ENCODE data around the gene MYO5C. TPM values are rescaled to one million over a fixed set of nuclear protein-coding genes. Genes with fewer than 3 reads are reported as not detected.

Gene MYO5C
- total and polyA plus RNA-seq, 2 of the 8 experiments (the other 6 are each of a cell fraction or from before 2014, with no cell fraction given), result 8.2 to 26.7 TPM

DNA sequence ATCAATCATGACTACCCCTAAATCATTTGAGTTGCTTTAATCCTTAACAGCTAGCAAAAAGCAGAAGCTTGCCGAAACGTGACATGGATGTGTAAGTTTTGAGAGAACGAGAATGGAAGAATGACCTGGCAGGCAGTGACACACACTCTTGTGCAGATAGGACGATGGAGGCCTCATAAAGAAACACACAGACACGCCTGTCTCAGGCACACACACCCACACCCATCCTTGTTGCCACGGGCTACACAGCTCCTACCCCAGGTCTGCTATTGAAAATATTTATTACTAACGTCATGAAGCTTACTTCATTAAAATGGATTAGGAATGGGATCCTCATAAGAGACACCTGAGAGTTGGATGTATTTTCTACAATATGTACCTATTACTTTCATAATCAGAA is 8.5 kb downstream of the MYO5C start (continued):
- TF ChIP-seq, protein P1, sequence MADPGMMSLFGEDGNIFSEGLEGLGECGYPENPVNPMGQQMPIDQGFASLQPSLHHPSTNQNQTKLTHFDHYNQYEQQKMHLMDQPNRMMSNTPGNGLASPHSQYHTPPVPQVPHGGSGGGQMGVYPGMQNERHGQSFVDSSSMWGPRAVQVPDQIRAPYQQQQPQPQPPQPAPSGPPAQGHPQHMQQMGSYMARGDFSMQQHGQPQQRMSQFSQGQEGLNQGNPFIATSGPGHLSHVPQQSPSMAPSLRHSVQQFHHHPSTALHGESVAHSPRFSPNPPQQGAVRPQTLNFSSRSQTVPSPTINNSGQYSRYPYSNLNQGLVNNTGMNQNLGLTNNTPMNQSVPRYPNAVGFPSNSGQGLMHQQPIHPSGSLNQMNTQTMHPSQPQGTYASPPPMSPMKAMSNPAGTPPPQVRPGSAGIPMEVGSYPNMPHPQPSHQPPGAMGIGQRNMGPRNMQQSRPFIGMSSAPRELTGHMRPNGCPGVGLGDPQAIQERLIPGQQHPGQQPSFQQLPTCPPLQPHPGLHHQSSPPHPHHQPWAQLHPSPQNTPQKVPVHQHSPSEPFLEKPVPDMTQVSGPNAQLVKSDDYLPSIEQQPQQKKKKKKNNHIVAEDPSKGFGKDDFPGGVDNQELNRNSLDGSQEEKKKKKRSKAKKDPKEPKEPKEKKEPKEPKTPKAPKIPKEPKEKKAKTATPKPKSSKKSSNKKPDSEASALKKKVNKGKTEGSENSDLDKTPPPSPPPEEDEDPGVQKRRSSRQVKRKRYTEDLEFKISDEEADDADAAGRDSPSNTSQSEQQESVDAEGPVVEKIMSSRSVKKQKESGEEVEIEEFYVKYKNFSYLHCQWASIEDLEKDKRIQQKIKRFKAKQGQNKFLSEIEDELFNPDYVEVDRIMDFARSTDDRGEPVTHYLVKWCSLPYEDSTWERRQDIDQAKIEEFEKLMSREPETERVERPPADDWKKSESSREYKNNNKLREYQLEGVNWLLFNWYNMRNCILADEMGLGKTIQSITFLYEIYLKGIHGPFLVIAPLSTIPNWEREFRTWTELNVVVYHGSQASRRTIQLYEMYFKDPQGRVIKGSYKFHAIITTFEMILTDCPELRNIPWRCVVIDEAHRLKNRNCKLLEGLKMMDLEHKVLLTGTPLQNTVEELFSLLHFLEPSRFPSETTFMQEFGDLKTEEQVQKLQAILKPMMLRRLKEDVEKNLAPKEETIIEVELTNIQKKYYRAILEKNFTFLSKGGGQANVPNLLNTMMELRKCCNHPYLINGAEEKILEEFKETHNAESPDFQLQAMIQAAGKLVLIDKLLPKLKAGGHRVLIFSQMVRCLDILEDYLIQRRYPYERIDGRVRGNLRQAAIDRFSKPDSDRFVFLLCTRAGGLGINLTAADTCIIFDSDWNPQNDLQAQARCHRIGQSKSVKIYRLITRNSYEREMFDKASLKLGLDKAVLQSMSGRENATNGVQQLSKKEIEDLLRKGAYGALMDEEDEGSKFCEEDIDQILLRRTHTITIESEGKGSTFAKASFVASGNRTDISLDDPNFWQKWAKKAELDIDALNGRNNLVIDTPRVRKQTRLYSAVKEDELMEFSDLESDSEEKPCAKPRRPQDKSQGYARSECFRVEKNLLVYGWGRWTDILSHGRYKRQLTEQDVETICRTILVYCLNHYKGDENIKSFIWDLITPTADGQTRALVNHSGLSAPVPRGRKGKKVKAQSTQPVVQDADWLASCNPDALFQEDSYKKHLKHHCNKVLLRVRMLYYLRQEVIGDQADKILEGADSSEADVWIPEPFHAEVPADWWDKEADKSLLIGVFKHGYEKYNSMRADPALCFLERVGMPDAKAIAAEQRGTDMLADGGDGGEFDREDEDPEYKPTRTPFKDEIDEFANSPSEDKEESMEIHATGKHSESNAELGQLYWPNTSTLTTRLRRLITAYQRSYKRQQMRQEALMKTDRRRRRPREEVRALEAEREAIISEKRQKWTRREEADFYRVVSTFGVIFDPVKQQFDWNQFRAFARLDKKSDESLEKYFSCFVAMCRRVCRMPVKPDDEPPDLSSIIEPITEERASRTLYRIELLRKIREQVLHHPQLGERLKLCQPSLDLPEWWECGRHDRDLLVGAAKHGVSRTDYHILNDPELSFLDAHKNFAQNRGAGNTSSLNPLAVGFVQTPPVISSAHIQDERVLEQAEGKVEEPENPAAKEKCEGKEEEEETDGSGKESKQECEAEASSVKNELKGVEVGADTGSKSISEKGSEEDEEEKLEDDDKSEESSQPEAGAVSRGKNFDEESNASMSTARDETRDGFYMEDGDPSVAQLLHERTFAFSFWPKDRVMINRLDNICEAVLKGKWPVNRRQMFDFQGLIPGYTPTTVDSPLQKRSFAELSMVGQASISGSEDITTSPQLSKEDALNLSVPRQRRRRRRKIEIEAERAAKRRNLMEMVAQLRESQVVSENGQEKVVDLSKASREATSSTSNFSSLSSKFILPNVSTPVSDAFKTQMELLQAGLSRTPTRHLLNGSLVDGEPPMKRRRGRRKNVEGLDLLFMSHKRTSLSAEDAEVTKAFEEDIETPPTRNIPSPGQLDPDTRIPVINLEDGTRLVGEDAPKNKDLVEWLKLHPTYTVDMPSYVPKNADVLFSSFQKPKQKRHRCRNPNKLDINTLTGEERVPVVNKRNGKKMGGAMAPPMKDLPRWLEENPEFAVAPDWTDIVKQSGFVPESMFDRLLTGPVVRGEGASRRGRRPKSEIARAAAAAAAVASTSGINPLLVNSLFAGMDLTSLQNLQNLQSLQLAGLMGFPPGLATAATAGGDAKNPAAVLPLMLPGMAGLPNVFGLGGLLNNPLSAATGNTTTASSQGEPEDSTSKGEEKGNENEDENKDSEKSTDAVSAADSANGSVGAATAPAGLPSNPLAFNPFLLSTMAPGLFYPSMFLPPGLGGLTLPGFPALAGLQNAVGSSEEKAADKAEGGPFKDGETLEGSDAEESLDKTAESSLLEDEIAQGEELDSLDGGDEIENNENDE (IDR thresholded peaks at IDR 0.05; ENCODE audit: insufficient replicate concordance, low read length), result no peak
- no peak for TF ChIP-seq BACH1 (IDR thresholded peaks at IDR 0.05; ENCODE audit: low read length)
- TF ChIP-seq RBBP5 (IDR thresholded peaks at IDR 0.05; ENCODE audit: borderline replicate concordance, low read depth, low read length), result no peak
- no peak for TF ChIP-seq SUZ12 (IDR thresholded peaks at IDR 0.05; ENCODE audit: low read length)
- TF ChIP-seq CREB1 (IDR thresholded peaks at IDR 0.05), result no peak
- TF ChIP-seq YY1 (IDR thresholded peaks at IDR 0.05; ENCODE audit: low read depth, low read length), result no peak
- no peak for TF ChIP-seq KDM4A (IDR thresholded peaks at IDR 0.05; ENCODE audit: low read depth, low read length, severe bottlenecking)

Measured in H1 (cell line).